Measurements from ENCODE around the gene TMEM82.

TMEM82 gene

GRCh38 chr1:15760520-15761211 is 18.4 kb downstream of the TMEM82 start:
- DNase-seq (ENCODE audit: extremely low spot score): no peak
- CTCF ChIA-PET: no interaction called here
- POLR2A ChIA-PET: interaction anchor here (1.5 kb wide), 1 partner anchor 13 kb away, joined by 4 read pairs; no protein-coding TSS in a partner anchor
- TF ChIP-seq LEF1 (IDR thresholded peaks at IDR 0.05; ENCODE audit: borderline replicate concordance) (no peak), L3MBTL2 (conservative IDR thresholded peaks at IDR 0.05) (no peak), FOXM1 (IDR thresholded peaks at IDR 0.05; ENCODE audit: borderline replicate concordance) (no peak), TARDBP (IDR thresholded peaks at IDR 0.05) (no peak), SUZ12 (IDR thresholded peaks at IDR 0.05) (no peak), FOXK2 (IDR thresholded peaks at IDR 0.05) (no peak), BHLHE40 (IDR thresholded peaks at IDR 0.05; ENCODE audit: borderline replicate concordance) (no peak)

GRCh38 chr1:15761366-15762128 is 19.2 kb downstream of the TMEM82 start:
- POLR2A ChIA-PET: no interaction called here
- TF ChIP-seq PKNOX1 (IDR thresholded peaks at IDR 0.05) (no peak), ARNT (IDR thresholded peaks at IDR 0.05) (no peak), ELF4 (IDR thresholded peaks at IDR 0.05) (no peak), ZNF384 (IDR thresholded peaks at IDR 0.05) (peak; percentile 45; the same call in 1 of the 2 replicates), HDGF (IDR thresholded peaks at IDR 0.05; ENCODE audit: borderline replicate concordance) (no peak), TARDBP (IDR thresholded peaks at IDR 0.05) (no peak), FOXM1 (IDR thresholded peaks at IDR 0.05; ENCODE audit: borderline replicate concordance) (no peak)
- DNase-seq (ENCODE audit: extremely low spot score): no peak
- CTCF ChIA-PET: interaction anchor here (0.6 kb wide), 1 partner anchor 215 kb away, joined by 3 read pairs; no protein-coding TSS in a partner anchor

GRCh38 chr1:15762546-15762945 is 20.2 kb downstream of the TMEM82 start:
- no peak for TF ChIP-seq FOXA1 (IDR thresholded peaks at IDR 0.05)
- no peak for TF ChIP-seq SP1 (IDR thresholded peaks at IDR 0.05)
- TF ChIP-seq ARNT (IDR thresholded peaks at IDR 0.05): no peak
- no peak for TF ChIP-seq ZNF384 (IDR thresholded peaks at IDR 0.05)
- no peak for TF ChIP-seq PKNOX1 (IDR thresholded peaks at IDR 0.05)
- TF ChIP-seq FOXM1 (IDR thresholded peaks at IDR 0.05; ENCODE audit: borderline replicate concordance): no peak
- TF ChIP-seq ELF4 (IDR thresholded peaks at IDR 0.05): no peak
- TF ChIP-seq NFRKB (IDR thresholded peaks at IDR 0.05): no peak
- TF ChIP-seq BHLHE40 (IDR thresholded peaks at IDR 0.05; ENCODE audit: borderline replicate concordance): no peak
- CTCF ChIA-PET: interaction anchor here (0.7 kb wide), 1 partner anchor 26 kb away, joined by 7 read pairs; no protein-coding TSS in a partner anchor
- no peak for DNase-seq (ENCODE audit: extremely low spot score)
- POLR2A ChIA-PET: interaction anchor here (0.5 kb wide), 1 partner anchor 225 kb away, joined by 4 read pairs; no protein-coding TSS in a partner anchor

- CTCF ChIA-PET: no interaction called here
- TF ChIP-seq CTBP1 (IDR thresholded peaks at IDR 0.05; ENCODE audit: borderline replicate concordance) (no peak), L3MBTL2 (conservative IDR thresholded peaks at IDR 0.05) (no peak), FOXK2 (IDR thresholded peaks at IDR 0.05) (no peak), ELF4 (IDR thresholded peaks at IDR 0.05) (no peak), NFRKB (IDR thresholded peaks at IDR 0.05) (no peak), PKNOX1 (IDR thresholded peaks at IDR 0.05) (no peak), ARNT (IDR thresholded peaks at IDR 0.05) (no peak)
- POLR2A ChIA-PET: no interaction called here
- DNase-seq (ENCODE audit: extremely low spot score): no peak
These were observed 22.0 kb downstream of the TMEM82 start for GRCh38 chr1:15764269-15764764.

GRCh38 chr1:15764890-15765289 is 22.6 kb downstream of the TMEM82 start:
- ChIA-PET CTCF (no interaction called here), POLR2A (no interaction called here)
- no peak for DNase-seq (ENCODE audit: extremely low spot score)
- no peak for TF ChIP-seq FOXK2 (IDR thresholded peaks at IDR 0.05)
- no peak for TF ChIP-seq FOXM1 (IDR thresholded peaks at IDR 0.05; ENCODE audit: borderline replicate concordance)
- TF ChIP-seq HDGF (IDR thresholded peaks at IDR 0.05; ENCODE audit: borderline replicate concordance): no peak
- no peak for TF ChIP-seq L3MBTL2 (conservative IDR thresholded peaks at IDR 0.05)
- no peak for TF ChIP-seq ELF4 (IDR thresholded peaks at IDR 0.05)
- TF ChIP-seq LEF1 (IDR thresholded peaks at IDR 0.05; ENCODE audit: borderline replicate concordance): no peak

GRCh38 chr1:15765495-15766194 is 23.3 kb downstream of the TMEM82 start:
- ChIA-PET POLR2A (interaction anchor here (0.8 kb wide), 1 partner anchor 10 kb away, joined by 3 read pairs; no protein-coding TSS in a partner anchor), CTCF (no interaction called here)
- TF ChIP-seq BHLHE40 (IDR thresholded peaks at IDR 0.05; ENCODE audit: borderline replicate concordance): no peak
- TF ChIP-seq NFRKB (IDR thresholded peaks at IDR 0.05): no peak
- TF ChIP-seq FOXK2 (IDR thresholded peaks at IDR 0.05): no peak
- no peak for TF ChIP-seq CTBP1 (IDR thresholded peaks at IDR 0.05; ENCODE audit: borderline replicate concordance)
- no peak for TF ChIP-seq SUZ12 (IDR thresholded peaks at IDR 0.05)
- no peak for TF ChIP-seq FOXM1 (IDR thresholded peaks at IDR 0.05; ENCODE audit: borderline replicate concordance)
- no peak for TF ChIP-seq TARDBP (IDR thresholded peaks at IDR 0.05)
- TF ChIP-seq FOXA1 (IDR thresholded peaks at IDR 0.05): no peak
- no peak for TF ChIP-seq ELF4 (IDR thresholded peaks at IDR 0.05)
- TF ChIP-seq SP1 (IDR thresholded peaks at IDR 0.05): no peak
- TF ChIP-seq LEF1 (IDR thresholded peaks at IDR 0.05; ENCODE audit: borderline replicate concordance): no peak
- no peak for TF ChIP-seq L3MBTL2 (conservative IDR thresholded peaks at IDR 0.05)
- no peak for DNase-seq (ENCODE audit: extremely low spot score)

Data from HEK293T (cell line).